Activated CD4-positive, alpha-beta memory T cell treated with anti-CD3 and anti-CD28 coated beads for 36 hours (primary cell): ENCODE data around the gene LRP8. TPM values are rescaled to one million over a fixed set of nuclear protein-coding genes. Genes with fewer than 3 reads are reported as not detected.

Experiments used
- CTCF ChIA-PET: fragments of 350-600 bp; sonication (Branson Sonifier 250); formaldehyde crosslinking; loops from one replicate; lab custom pipeline; 2021; ENCODE audit warnings: antibody characterized with exemption, inconsistent platforms; lab: Charles Lee
- POLR2A ChIA-PET: fragments of 350-600 bp; sonication (Branson Sonifier 250); formaldehyde crosslinking; loops from one replicate; lab custom pipeline; 2021; ENCODE audit warnings: antibody characterized with exemption; lab: Charles Lee
- DNase-seq: peaks from one replicate; pipeline ENCODE4 v3.0.0-alpha.2; 2020
- H3K27ac Mint-ChIP-seq: one replicate; pipeline ENCODE4 v1.8.0; 2021; ENCODE audit warnings: mixed read lengths
- H3K27me3 Mint-ChIP-seq: one replicate; pipeline ENCODE4 v1.8.0; 2021; ENCODE audit warnings: mixed read lengths
- H3K36me3 Mint-ChIP-seq: one replicate; pipeline ENCODE4 v1.8.0; 2021; ENCODE audit warnings: mixed read lengths
- H3K4me1 Mint-ChIP-seq: one replicate; pipeline ENCODE4 v1.8.0; 2021; ENCODE audit warnings: low read depth, mixed read lengths
- H3K4me3 Mint-ChIP-seq: one replicate; pipeline ENCODE4 v1.8.0; 2021; ENCODE audit warnings: mild to moderate bottlenecking, mixed read lengths
- H3K9me3 Mint-ChIP-seq: one replicate; pipeline ENCODE4 v1.8.0; 2021; ENCODE audit warnings: mixed read lengths
- intact Hi-C: fragments of 100-400 bp; cut with micrococcal nuclease; formaldehyde crosslinking; loops from one replicate; pipeline ENCODE4 v1.15.1; 2023
- total RNA-seq, 2 experiments: library from RNA; stranded (reverse); gene quantifications; one replicate each; pipeline ENCODE4 v1.2.3, GENCODE V29; 2021

The LRP8 gene
- total RNA-seq, 2 experiments from 2014 or later = 38.6 to 38.8 TPM

- H3K9me3 Mint-ChIP-seq = no peaks in the 10 kb centered on the region
- no peak overlapping the region for H3K27ac Mint-ChIP-seq
- intact Hi-C loops = no loop called here
Observed at GRCh38 chr1:53307037-53307436, 20.8 kb downstream of the LRP8 start.

GRCh38 chr1:53306168-53306567 is 21.7 kb downstream of the LRP8 start:
- no peak overlapping the region for H3K27ac Mint-ChIP-seq

More at GRCh38 chr1:53307037-53307436, 20.8 kb downstream of the LRP8 start:
- Mint-ChIP-seq H3K4me1 (peaks cover 8% of the 10 kb centered on the region), H3K36me3 (peaks cover 5% of the 10 kb centered on the region), H3K4me3 (no peak overlapping the region), H3K27me3 (no peaks in the 10 kb centered on the region)
- POLR2A ChIA-PET = no interaction called here
- no peak for DNase-seq
- CTCF ChIA-PET = no interaction called here

GRCh38 chr1:53305650-53306049 is 22.2 kb downstream of the LRP8 start:
- H3K36me3 Mint-ChIP-seq = peaks cover 5% of the 10 kb centered on the region
- ChIA-PET POLR2A (no interaction called here), CTCF (no interaction called here)
- H3K4me1 Mint-ChIP-seq = peaks cover 8% of the 10 kb centered on the region
- no peak for DNase-seq
- H3K27ac Mint-ChIP-seq = no peak overlapping the region
- H3K27me3 Mint-ChIP-seq = no peaks in the 10 kb centered on the region
- H3K9me3 Mint-ChIP-seq = no peaks in the 10 kb centered on the region
- H3K4me3 Mint-ChIP-seq = no peak overlapping the region
- intact Hi-C loops = no loop called here

More at GRCh38 chr1:53306168-53306567, 21.7 kb downstream of the LRP8 start:
- peaks cover 8% of the 10 kb centered on the region for H3K4me1 Mint-ChIP-seq
- no peak overlapping the region for H3K4me3 Mint-ChIP-seq
- no peaks in the 10 kb centered on the region for H3K27me3 Mint-ChIP-seq
- DNase-seq = no peak
- intact Hi-C loops = no loop called here
- ChIA-PET CTCF (no interaction called here), POLR2A (no interaction called here)
- no peaks in the 10 kb centered on the region for H3K9me3 Mint-ChIP-seq
- H3K36me3 Mint-ChIP-seq = peaks cover 5% of the 10 kb centered on the region

GRCh38 chr1:53304527-53304926 is 23.3 kb downstream of the LRP8 start:
- Mint-ChIP-seq H3K9me3 (no peaks in the 10 kb centered on the region), H3K4me3 (no peak overlapping the region), H3K27ac (no peak overlapping the region), H3K36me3 (peaks cover 5% of the 10 kb centered on the region), H3K4me1 (peaks cover 8% of the 10 kb centered on the region), H3K27me3 (no peaks in the 10 kb centered on the region)
- intact Hi-C loops = no loop called here
- DNase-seq = no peak
- CTCF ChIA-PET = no interaction called here
- POLR2A ChIA-PET = no interaction called here

GRCh38 chr1:53303726-53304515 is 23.9 kb downstream of the LRP8 start:
- Mint-ChIP-seq H3K27ac (no peak overlapping the region), H3K9me3 (no peaks in the 10 kb centered on the region), H3K27me3 (no peaks in the 10 kb centered on the region), H3K4me3 (no peak overlapping the region), H3K4me1 (peaks cover 8% of the 10 kb centered on the region), H3K36me3 (peaks cover 5% of the 10 kb centered on the region)
- CTCF ChIA-PET = no interaction called here
- POLR2A ChIA-PET = no interaction called here
- intact Hi-C loops = no loop called here
- no peak for DNase-seq

GRCh38 chr1:53303243-53303642 is 24.6 kb downstream of the LRP8 start:
- H3K4me1 Mint-ChIP-seq = peaks cover 8% of the 10 kb centered on the region
- CTCF ChIA-PET = no interaction called here
- H3K36me3 Mint-ChIP-seq = peaks cover 5% of the 10 kb centered on the region
- H3K9me3 Mint-ChIP-seq = no peaks in the 10 kb centered on the region
- POLR2A ChIA-PET = no interaction called here
- intact Hi-C loops = no loop called here
- H3K27me3 Mint-ChIP-seq = no peaks in the 10 kb centered on the region
- H3K4me3 Mint-ChIP-seq = no peak overlapping the region
- no peak for DNase-seq
- H3K27ac Mint-ChIP-seq = no peak overlapping the region

GRCh38 chr1:53299233-53299632 is 28.6 kb downstream of the LRP8 start:
- H3K9me3 Mint-ChIP-seq = no peaks in the 10 kb centered on the region
- H3K4me3 Mint-ChIP-seq = no peak overlapping the region
- POLR2A ChIA-PET = no interaction called here
- CTCF ChIA-PET = interaction anchor here (0.9 kb wide), 1 partner anchor 20 kb away, joined by 4 read pairs; no protein-coding TSS in a partner anchor
- no peaks in the 10 kb centered on the region for H3K36me3 Mint-ChIP-seq
- peaks cover 22% of the 10 kb centered on the region for H3K4me1 Mint-ChIP-seq
- DNase-seq = no peak
- H3K27me3 Mint-ChIP-seq = no peaks in the 10 kb centered on the region
- no peak overlapping the region for H3K27ac Mint-ChIP-seq
- intact Hi-C loops = no loop called here

- CTCF ChIA-PET = interaction anchor here (0.9 kb wide), 1 partner anchor 19 kb away, joined by 4 read pairs; no protein-coding TSS in a partner anchor
- no peak overlapping the region for H3K4me3 Mint-ChIP-seq
- no peaks in the 10 kb centered on the region for H3K27me3 Mint-ChIP-seq
- H3K9me3 Mint-ChIP-seq = no peaks in the 10 kb centered on the region
- no peaks in the 10 kb centered on the region for H3K36me3 Mint-ChIP-seq
- intact Hi-C loops = no loop called here
- DNase-seq = no peak
- H3K27ac Mint-ChIP-seq = no peak overlapping the region
- peaks cover 32% of the 10 kb centered on the region for H3K4me1 Mint-ChIP-seq
- POLR2A ChIA-PET = no interaction called here
Observed at GRCh38 chr1:53298045-53298637, 29.7 kb downstream of the LRP8 start.

- no peaks in the 10 kb centered on the region for H3K36me3 Mint-ChIP-seq
- H3K4me3 Mint-ChIP-seq = no peak overlapping the region
- CTCF ChIA-PET = no interaction called here
- POLR2A ChIA-PET = no interaction called here
- no peak for DNase-seq
- no peak overlapping the region for H3K27ac Mint-ChIP-seq
- peaks cover 41% of the 10 kb centered on the region for H3K4me1 Mint-ChIP-seq
- intact Hi-C loops = no loop called here
- no peaks in the 10 kb centered on the region for H3K27me3 Mint-ChIP-seq
- H3K9me3 Mint-ChIP-seq = no peaks in the 10 kb centered on the region
Observed at GRCh38 chr1:53297195-53297594, 30.7 kb downstream of the LRP8 start.

GRCh38 chr1:53296117-53296749 is 31.6 kb downstream of the LRP8 start:
- no peaks in the 10 kb centered on the region for H3K27me3 Mint-ChIP-seq
- ChIA-PET POLR2A (no interaction called here), CTCF (interaction anchor here (1.3 to 2.5 kb wide), 2 partner anchors 18 to 117 kb away, joined by 3 to 16 read pairs; no protein-coding TSS in a partner anchor)
- H3K4me3 Mint-ChIP-seq = no peak overlapping the region
- H3K27ac Mint-ChIP-seq = peak overlapping the region; percentile 70
- intact Hi-C loops = no loop called here
- H3K9me3 Mint-ChIP-seq = no peaks in the 10 kb centered on the region
- H3K4me1 Mint-ChIP-seq = peaks cover 42% of the 10 kb centered on the region
- H3K36me3 Mint-ChIP-seq = peaks cover under 1% of the 10 kb centered on the region
- DNase-seq = peak; percentile 19

GRCh38 chr1:53295726-53296116 is 32.1 kb downstream of the LRP8 start:
- intact Hi-C loops = loop anchor here (2.0 kb wide), 2 partner anchors 57 to 73 kb away; partner anchors contain the start of gene MAGOH
- peak overlapping the region; percentile 70 for H3K27ac Mint-ChIP-seq
- no peak overlapping the region for H3K4me3 Mint-ChIP-seq
- POLR2A ChIA-PET = interaction anchor here (1.7 kb wide), 1 partner anchor 31 kb away, joined by 5 read pairs; no protein-coding TSS in a partner anchor
- H3K4me1 Mint-ChIP-seq = peaks cover 42% of the 10 kb centered on the region
- H3K9me3 Mint-ChIP-seq = no peaks in the 10 kb centered on the region
- H3K27me3 Mint-ChIP-seq = no peaks in the 10 kb centered on the region
- DNase-seq = no peak
- CTCF ChIA-PET = interaction anchor here (1.3 to 2.5 kb wide), 3 partner anchors 18 to 117 kb away, joined by 3 to 16 read pairs (median 4); no protein-coding TSS in a partner anchor
- H3K36me3 Mint-ChIP-seq = peaks cover 4% of the 10 kb centered on the region

GRCh38 chr1:53295295-53295694 is 32.6 kb downstream of the LRP8 start:
- CTCF ChIA-PET = interaction anchor here (1.3 to 2.5 kb wide), 3 partner anchors 17 to 118 kb away, joined by 3 to 16 read pairs (median 4); no protein-coding TSS in a partner anchor
- Mint-ChIP-seq H3K36me3 (peaks cover 4% of the 10 kb centered on the region), H3K4me1 (peaks cover 42% of the 10 kb centered on the region), H3K27ac (peak overlapping the region; percentile 67), H3K4me3 (no peak overlapping the region), H3K27me3 (no peaks in the 10 kb centered on the region), H3K9me3 (no peaks in the 10 kb centered on the region)
- POLR2A ChIA-PET = interaction anchor here (1.7 kb wide), 1 partner anchor 31 kb away, joined by 5 read pairs; no protein-coding TSS in a partner anchor
- no peak for DNase-seq
- intact Hi-C loops = loop anchor here (2.0 kb wide), 2 partner anchors 56 to 74 kb away; partner anchors contain the start of gene MAGOH
